Astrocyte of the cerebellum (primary cell): ENCODE measurements around the gene SYNPR.

Experiments used
- DNase-seq: peaks from one replicate; pipeline ENCODE4 v3.0.0-alpha.2; 2011; ENCODE audit warnings: low read depth
- H3K4me3 ChIP-seq: 2 replicates; pipeline ENCODE4 v1.5.1; 2011; ENCODE audit warnings: mild to moderate bottlenecking, low read depth, low read length, moderate library complexity
- CTCF ChIP-seq: IDR thresholded peaks from 2 replicates; pipeline ENCODE4 v1.5.1; 2012; ENCODE audit warnings: low read length, low read depth, moderate library complexity, mild to moderate bottlenecking; ENCODE audit errors: missing control alignments
- in situ Hi-C: cut with HindIII; loops from 2 replicates; pipeline ENCODE4 v1.10.0; 2017; ENCODE audit warnings: low sequenced_read_pairs

Gene SYNPR

GRCh38 chr3:63492464-63492863 lies 214.4 kb downstream of the SYNPR start:
- DNase-seq = no peak
- no peak for TF ChIP-seq CTCF
- in situ Hi-C loops = no loop called here

GRCh38 chr3:63493101-63493500 lies 215.0 kb downstream of the SYNPR start:
- in situ Hi-C loops = no loop called here

More at GRCh38 chr3:63492464-63492863, 214.4 kb downstream of the SYNPR start:
- H3K4me3 ChIP-seq = no peak overlapping the region

GRCh38 chr3:63494646-63495045 lies 216.5 kb downstream of the SYNPR start:
- DNase-seq = no peak
- in situ Hi-C loops = no loop called here
- H3K4me3 ChIP-seq = no peak overlapping the region
- no peak for TF ChIP-seq CTCF

More at GRCh38 chr3:63493101-63493500, 215.0 kb downstream of the SYNPR start:
- no peak overlapping the region for H3K4me3 ChIP-seq
- TF ChIP-seq CTCF = no peak
- DNase-seq = no peak

- H3K4me3 ChIP-seq = no peak overlapping the region
- no peak for TF ChIP-seq CTCF
- DNase-seq = no peak
- in situ Hi-C loops = no loop called here
These were observed 219.5 kb downstream of the SYNPR start for GRCh38 chr3:63497641-63498040.

GRCh38 chr3:63500196-63500595 lies 222.1 kb downstream of the SYNPR start:
- DNase-seq = no peak
- in situ Hi-C loops = no loop called here
- no peak for TF ChIP-seq CTCF
- no peak overlapping the region for H3K4me3 ChIP-seq

GRCh38 chr3:63508305-63508704 lies 230.2 kb downstream of the SYNPR start:
- TF ChIP-seq CTCF = no peak
- no peak for DNase-seq
- in situ Hi-C loops = no loop called here
- H3K4me3 ChIP-seq = no peak overlapping the region

GRCh38 chr3:63508771-63509170 lies 230.7 kb downstream of the SYNPR start:
- no peak overlapping the region for H3K4me3 ChIP-seq
- no peak for DNase-seq
- TF ChIP-seq CTCF = no peak
- in situ Hi-C loops = no loop called here
